CD1c-positive myeloid dendritic cell (primary cell): ENCODE data around the gene CYP20A1.
A peak's percentile ranks its signal among the peaks of the same experiment; 100 is the strongest.
"Not testable (repeated sequence)": the region's sequence is repeated elsewhere in the genome, so short reads cannot be mapped to it uniquely, and the experiment has no call there.

Experiments used
- DNase-seq: peaks from one replicate; pipeline ENCODE4 v3.0.0-alpha.2; 2016; ENCODE audit errors: extremely low spot score

CYP20A1 gene

GRCh38 chr2:203238704-203239526, at the start of gene CYP20A1:
Gene CYP20A1, plus strand, starts transcription at chr2:203239018. Its CDS starts 45 bp downstream, at chr2:203239063.
- peak; percentile 99 for DNase-seq

GRCh38 chr2:203190547-203190946, 48.3 kb upstream of the CYP20A1 start:
- not testable (repeated sequence) for DNase-seq

- DNase-seq = not testable (repeated sequence)
Observed at GRCh38 chr2:203191026-203191425, 47.8 kb upstream of the CYP20A1 start.

GRCh38 chr2:203191961-203192360, 46.9 kb upstream of the CYP20A1 start:
- DNase-seq = no peak

GRCh38 chr2:203195331-203196036, 43.3 kb upstream of the CYP20A1 start:
- DNase-seq = no peak

GRCh38 chr2:203200866-203201265, 38.0 kb upstream of the CYP20A1 start:
- DNase-seq = no peak

- DNase-seq = no peak
Observed at GRCh38 chr2:203201426-203201825, 37.4 kb upstream of the CYP20A1 start.

- no peak for DNase-seq
Observed at GRCh38 chr2:203209538-203209937, 29.3 kb upstream of the CYP20A1 start.

GRCh38 chr2:203225423-203226039, 13.3 kb upstream of the CYP20A1 start:
- DNase-seq = peak; percentile 33

- not testable (repeated sequence) for DNase-seq
Observed at GRCh38 chr2:203229674-203230073, 9.1 kb upstream of the CYP20A1 start.

- no peak for DNase-seq
Observed at GRCh38 chr2:203237346-203238238, 1.2 kb upstream of the CYP20A1 start.

- no peak for DNase-seq
Observed at GRCh38 chr2:203238292-203238703, 520 bp upstream of the CYP20A1 start.

GRCh38 chr2:203240491-203240890, 1.7 kb downstream of the CYP20A1 start:
- no peak for DNase-seq

GRCh38 chr2:203242518-203242917, 3.7 kb downstream of the CYP20A1 start:
- DNase-seq = no peak

- no peak for DNase-seq
Observed at GRCh38 chr2:203246646-203247045, 7.8 kb downstream of the CYP20A1 start.

- DNase-seq = no peak
Observed at GRCh38 chr2:203252818-203253217, 14.0 kb downstream of the CYP20A1 start.

- not testable (repeated sequence) for DNase-seq
Observed at GRCh38 chr2:203253422-203254095, 14.7 kb downstream of the CYP20A1 start.

GRCh38 chr2:203261326-203262159, 22.7 kb downstream of the CYP20A1 start:
- DNase-seq = no peak

- DNase-seq = no peak
Observed at GRCh38 chr2:203279288-203279687, 40.5 kb downstream of the CYP20A1 start.
